ENCODE data around the gene BRD4. TPM values are rescaled to one million over a fixed set of nuclear protein-coding genes. Genes with fewer than 3 reads are reported as not detected.
A peak's percentile ranks its signal among the peaks of the same experiment; 100 is the strongest.

BRD4 gene
- total and polyA plus RNA-seq, 8 donors: 16.9 to 53.3 (median 39.9) TPM

DNA sequence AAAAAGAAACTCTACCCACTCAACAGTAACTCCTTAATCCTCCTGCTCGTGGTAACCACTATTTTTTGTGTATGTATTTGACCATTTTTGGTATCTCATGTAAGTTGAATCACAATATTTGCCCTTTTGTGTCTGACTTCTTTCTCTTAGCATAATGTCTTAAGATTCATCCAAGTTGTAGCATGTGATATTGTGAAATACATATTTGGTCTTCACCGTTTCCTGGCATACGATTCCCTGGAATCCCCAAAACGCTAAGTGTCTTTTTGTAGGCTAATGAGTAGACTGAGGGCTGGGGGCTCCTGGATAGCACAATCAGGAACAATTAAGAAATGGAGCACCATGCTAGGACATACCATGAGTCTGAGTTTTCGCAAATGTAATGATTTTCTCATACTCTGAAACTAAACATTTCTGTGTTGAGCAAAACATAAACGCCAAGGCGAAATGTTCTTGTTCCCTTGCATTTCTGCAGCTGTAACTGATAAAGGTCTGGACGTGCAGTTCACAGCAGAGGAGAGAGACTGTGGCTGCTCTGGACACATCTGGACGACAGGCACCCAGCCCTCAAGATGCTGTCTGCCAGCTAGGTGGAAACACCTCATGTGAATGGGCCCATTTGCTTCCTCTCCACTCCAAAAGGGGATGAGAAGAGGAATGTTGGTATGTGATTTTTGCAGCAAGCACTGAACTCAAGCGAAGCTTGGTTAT, 38.4 kb downstream of the BRD4 start:
- Histone ChIP-seq H3K4me1 (peaks cover 37 to 68% (median 42%) of the 10 kb centered on the region in 3 donors), H3K4me3 (no peak overlapping the region), H3K27me3 (no peaks in the 10 kb centered on the region), H3K36me3 (no peaks in the 10 kb centered on the region), H3K27ac (peak overlapping the region in 1 of 4 donors; percentile 6), H3K9me3 (no peaks in the 10 kb centered on the region)
- 38 to 39% methylated on average over 10 of the region's 10 CpGs for WGBS, 2 donors
- peak in 2 of 4 donors; percentile 17 to 24 for ATAC-seq
- TF ChIP-seq, protein P1, sequence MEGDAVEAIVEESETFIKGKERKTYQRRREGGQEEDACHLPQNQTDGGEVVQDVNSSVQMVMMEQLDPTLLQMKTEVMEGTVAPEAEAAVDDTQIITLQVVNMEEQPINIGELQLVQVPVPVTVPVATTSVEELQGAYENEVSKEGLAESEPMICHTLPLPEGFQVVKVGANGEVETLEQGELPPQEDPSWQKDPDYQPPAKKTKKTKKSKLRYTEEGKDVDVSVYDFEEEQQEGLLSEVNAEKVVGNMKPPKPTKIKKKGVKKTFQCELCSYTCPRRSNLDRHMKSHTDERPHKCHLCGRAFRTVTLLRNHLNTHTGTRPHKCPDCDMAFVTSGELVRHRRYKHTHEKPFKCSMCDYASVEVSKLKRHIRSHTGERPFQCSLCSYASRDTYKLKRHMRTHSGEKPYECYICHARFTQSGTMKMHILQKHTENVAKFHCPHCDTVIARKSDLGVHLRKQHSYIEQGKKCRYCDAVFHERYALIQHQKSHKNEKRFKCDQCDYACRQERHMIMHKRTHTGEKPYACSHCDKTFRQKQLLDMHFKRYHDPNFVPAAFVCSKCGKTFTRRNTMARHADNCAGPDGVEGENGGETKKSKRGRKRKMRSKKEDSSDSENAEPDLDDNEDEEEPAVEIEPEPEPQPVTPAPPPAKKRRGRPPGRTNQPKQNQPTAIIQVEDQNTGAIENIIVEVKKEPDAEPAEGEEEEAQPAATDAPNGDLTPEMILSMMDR (IDR thresholded peaks at IDR 0.05): no peak
- no peak for FAIRE-seq
- DNase-seq: no peak
- intact Hi-C loops (cut with DNase I): no loop called here

DNA sequence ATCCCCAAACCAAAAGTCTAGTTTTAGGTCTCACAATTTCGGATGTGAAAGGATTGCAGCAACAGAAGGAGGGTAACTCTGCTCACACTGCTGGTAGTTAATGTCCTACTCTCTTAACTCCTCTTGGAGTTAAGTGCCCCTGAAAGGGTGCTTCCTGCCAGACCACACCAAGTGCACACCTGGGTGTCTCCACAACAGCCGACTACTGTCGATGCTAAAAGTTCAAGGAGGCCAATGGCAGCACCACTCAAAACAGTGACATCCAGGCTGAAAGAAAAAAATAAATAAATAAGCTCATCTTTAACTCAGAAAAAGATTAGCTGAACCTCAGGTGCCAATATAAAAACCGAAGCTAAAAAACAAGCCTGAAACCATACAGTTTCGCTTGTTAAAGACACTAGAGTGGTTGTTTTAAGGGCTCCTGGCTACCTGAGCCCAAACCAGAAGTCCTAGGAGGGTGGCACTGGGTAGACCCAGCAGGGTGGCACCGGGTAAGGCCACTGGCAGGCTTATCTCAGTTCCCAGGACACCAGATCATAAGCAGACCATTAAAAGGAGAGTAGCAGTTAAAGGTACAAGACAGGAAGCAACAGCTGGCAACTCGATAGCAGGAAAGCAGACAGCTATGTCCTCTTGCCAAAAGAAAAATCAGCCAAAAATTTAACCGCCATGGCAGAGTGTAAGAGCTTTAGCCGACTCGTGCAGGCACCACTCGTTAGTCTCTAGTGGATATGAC, 39.3 kb downstream of the BRD4 start:
- FAIRE-seq (no peak), ATAC-seq (peak; percentile 33 to 60 (median 44)), DNase-seq (no peak)
- Histone ChIP-seq H3K27ac (peak overlapping the region in 2 of 4 donors; percentile 4 to 8), H3K27me3 (no peaks in the 10 kb centered on the region), H3K4me1 (peaks cover 35 to 71% (median 44%) of the 10 kb centered on the region in 3 donors), H3K36me3 (no peaks in the 10 kb centered on the region), H3K9me3 (no peaks in the 10 kb centered on the region), H3K4me3 (no peak overlapping the region)
- TF ChIP-seq, protein P1 (IDR thresholded peaks at IDR 0.05): no peak
- intact Hi-C loops (cut with DNase I): no loop called here
- WGBS, 2 donors: 16 to 17% methylated on average over 11 of the region's 11 CpGs

DNA sequence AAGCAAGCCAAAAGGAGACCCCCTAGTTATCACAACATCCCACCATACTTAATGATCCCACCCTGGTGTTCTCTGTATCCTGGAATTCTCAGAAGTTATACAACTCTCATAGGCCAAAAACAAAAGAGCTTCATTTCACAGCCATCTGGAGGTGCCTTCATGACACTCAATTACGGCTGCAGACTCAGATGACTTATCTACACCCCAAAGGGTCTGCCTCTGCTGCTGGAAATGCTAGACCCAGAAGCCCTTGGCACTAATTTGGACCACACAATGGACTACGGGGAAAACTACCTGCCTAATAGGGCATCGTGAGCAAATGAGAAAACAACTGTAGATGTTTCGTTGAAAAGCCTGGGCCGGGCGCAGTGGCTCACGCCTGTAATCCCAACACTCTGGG, 40.2 kb downstream of the BRD4 start:
- no peak overlapping the region for H3K27ac ChIP-seq
- WGBS, 2 donors: 93 to 97% methylated on average over 7 of the region's 7 CpGs
- intact Hi-C loops (cut with DNase I): no loop called here
- H3K4me3 ChIP-seq: no peak overlapping the region
- H3K4me1 ChIP-seq: peaks cover 26 to 66% (median 36%) of the 10 kb centered on the region in 3 donors
- no peaks in the 10 kb centered on the region for H3K27me3 ChIP-seq
- no peaks in the 10 kb centered on the region for H3K9me3 ChIP-seq
- no peaks in the 10 kb centered on the region for H3K36me3 ChIP-seq
- TF ChIP-seq, protein P1 (IDR thresholded peaks at IDR 0.05): no peak
- no peak for ATAC-seq
- no peak for FAIRE-seq
- no peak for DNase-seq

DNA sequence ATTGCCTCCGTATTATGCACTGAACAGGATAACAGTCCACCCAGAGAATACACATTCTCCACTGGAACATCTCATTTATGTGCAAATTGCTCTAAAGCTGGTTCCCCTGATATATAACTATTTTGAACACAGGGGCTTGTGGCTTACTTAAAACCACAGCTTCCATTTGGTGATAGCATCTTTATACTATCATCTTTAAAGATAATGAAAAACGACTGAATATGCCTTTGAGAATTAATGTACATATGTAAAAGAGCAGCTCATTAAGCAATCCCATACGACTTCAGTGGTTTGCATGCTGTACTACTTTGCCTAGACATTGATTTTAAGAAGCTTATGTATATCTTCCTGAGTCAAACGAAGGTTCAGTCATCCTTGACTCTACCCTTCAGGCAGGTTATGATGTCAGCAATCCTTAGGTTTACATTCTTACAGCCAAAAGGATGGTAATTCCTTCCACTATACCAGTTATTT, 40.8 kb downstream of the BRD4 start:
- Histone ChIP-seq H3K27me3 (no peaks in the 10 kb centered on the region), H3K36me3 (no peaks in the 10 kb centered on the region), H3K4me3 (no peak overlapping the region), H3K4me1 (peaks cover 22 to 65% (median 39%) of the 10 kb centered on the region in 3 donors), H3K9me3 (no peaks in the 10 kb centered on the region), H3K27ac (no peak overlapping the region)
- no peak for ATAC-seq
- TF ChIP-seq, protein P1 (IDR thresholded peaks at IDR 0.05): no peak
- FAIRE-seq: no peak
- 66 to 69% methylated on average over 4 of the region's 4 CpGs for WGBS, 2 donors
- no peak for DNase-seq
- intact Hi-C loops (cut with DNase I): no loop called here
